ENCODE results near the gene EIF4G3. TPM values are rescaled to one million over a fixed set of nuclear protein-coding genes. Genes with fewer than 3 reads are reported as not detected.

EIF4G3 gene, protein sequence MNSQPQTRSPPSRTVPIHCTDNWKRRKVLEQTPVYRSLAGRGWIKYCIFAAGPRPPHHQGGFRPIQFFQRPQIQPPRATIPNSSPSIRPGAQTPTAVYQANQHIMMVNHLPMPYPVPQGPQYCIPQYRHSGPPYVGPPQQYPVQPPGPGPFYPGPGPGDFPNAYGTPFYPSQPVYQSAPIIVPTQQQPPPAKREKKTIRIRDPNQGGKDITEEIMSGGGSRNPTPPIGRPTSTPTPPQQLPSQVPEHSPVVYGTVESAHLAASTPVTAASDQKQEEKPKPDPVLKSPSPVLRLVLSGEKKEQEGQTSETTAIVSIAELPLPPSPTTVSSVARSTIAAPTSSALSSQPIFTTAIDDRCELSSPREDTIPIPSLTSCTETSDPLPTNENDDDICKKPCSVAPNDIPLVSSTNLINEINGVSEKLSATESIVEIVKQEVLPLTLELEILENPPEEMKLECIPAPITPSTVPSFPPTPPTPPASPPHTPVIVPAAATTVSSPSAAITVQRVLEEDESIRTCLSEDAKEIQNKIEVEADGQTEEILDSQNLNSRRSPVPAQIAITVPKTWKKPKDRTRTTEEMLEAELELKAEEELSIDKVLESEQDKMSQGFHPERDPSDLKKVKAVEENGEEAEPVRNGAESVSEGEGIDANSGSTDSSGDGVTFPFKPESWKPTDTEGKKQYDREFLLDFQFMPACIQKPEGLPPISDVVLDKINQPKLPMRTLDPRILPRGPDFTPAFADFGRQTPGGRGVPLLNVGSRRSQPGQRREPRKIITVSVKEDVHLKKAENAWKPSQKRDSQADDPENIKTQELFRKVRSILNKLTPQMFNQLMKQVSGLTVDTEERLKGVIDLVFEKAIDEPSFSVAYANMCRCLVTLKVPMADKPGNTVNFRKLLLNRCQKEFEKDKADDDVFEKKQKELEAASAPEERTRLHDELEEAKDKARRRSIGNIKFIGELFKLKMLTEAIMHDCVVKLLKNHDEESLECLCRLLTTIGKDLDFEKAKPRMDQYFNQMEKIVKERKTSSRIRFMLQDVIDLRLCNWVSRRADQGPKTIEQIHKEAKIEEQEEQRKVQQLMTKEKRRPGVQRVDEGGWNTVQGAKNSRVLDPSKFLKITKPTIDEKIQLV (N-terminal part only)
- total RNA-seq: 100 to 1,000 TPM in 1 of 4 donors, 10 to 100 TPM in 3; 56.6 to 131 (median 70.8) TPM

DNA sequence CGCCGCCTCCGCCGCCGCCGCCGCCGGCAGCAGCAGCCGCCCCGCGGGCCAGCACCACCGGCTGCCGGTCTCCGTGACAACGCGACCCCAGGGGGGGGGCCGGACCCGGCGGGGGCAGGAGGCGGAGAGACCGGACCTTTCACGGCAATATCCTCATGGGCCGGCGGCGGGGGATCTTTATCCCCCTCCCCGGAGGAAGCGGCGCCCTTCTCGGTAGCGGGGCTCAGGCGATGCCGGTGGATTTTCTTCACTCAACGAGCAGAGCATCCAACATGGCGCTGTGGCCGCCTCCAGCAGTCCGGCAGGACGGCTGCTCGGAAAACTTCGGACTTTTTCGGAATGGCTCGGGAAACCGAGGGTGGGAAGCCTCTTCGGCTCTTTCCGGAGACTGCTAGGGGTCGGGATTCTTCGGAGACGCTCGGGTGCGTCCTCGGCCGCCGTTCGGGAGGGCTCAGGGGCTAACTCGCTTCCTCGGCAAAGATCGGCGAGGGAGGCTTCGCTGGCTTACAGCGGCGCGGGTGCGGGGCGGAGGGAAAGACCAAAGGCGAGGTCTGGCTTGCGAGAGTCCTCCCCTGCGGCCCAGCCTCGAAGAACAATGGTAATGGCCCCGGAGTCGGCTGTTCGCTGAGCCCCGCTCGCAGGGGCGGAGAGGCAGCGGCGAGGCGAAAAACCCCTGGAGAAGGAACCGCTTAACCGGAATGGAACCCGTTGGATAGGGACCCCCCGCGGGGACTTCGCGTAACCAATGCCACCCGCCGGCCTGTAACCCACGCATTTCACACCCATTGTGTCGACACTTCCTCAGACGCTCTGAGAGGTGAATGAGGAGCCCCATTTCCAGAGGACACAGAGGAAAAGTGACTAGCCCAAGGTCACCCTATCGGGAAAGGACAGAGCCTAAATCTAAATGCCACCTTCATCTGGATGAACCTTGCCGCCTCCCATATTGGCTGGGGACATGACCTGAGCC, at the start of gene EIF4G3:
EIF4G3 (minus strand) TSS at position 312 of the 970 bp plus-strand sequence. CDS start 174,155 bp downstream, outside the sequence.
- peak within 1 kb of the TSS; percentile 85 to 93 (median 91) for H3K27ac ChIP-seq
- DNase-seq: peak; percentile 97 to 100 (median 99)
- peak; percentile 55 to 63 for TF ChIP-seq POLR2A (IDR thresholded peaks at IDR 0.05)
- TF ChIP-seq CTCF (IDR thresholded peaks at IDR 0.05): no peak
- peak within 1 kb of the TSS; percentile 53 to 95 (median 77) for H3K4me3 ChIP-seq
- H3K36me3 ChIP-seq: no peaks in the 10 kb centered on the region
- no peaks in the 10 kb centered on the region for H3K9me3 ChIP-seq
- peaks cover 0 to 14% (median 0%) of the 10 kb centered on the region in 4 donors for H3K4me1 ChIP-seq
- no peaks in the 10 kb centered on the region for H3K27me3 ChIP-seq

DNA sequence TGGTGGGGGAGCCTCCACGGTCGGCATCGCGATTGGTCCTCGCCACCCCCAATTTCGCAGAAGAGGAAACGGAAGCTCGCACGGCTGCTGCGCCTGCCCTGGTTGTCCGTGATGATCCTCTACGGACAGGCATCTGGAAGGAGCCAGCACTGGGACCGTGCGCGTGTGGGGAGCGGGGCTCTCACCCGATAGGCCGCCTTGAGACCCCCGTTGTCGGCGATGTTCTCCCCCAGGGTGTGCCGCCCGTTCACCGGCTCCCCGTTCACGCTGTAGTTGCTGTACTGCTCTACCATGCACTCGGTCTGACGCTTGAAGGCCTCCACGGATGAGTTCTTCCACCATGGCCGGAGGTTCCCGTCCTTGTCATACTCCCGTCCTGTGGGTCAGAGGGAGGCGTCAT, 48.4 kb upstream of the EIF4G3 start:
- TF ChIP-seq CTCF (IDR thresholded peaks at IDR 0.05) (no peak), POLR2A (IDR thresholded peaks at IDR 0.05) (no peak)
- Histone ChIP-seq H3K4me3 (no peak overlapping the region), H3K4me1 (no peaks in the 10 kb centered on the region), H3K36me3 (peaks cover 0 to 91% (median 4%) of the 10 kb centered on the region in 3 donors), H3K27me3 (no peaks in the 10 kb centered on the region), H3K9me3 (no peaks in the 10 kb centered on the region), H3K27ac (no peak overlapping the region)
- DNase-seq: no peak

- Histone ChIP-seq H3K4me1 (no peaks in the 10 kb centered on the region), H3K9me3 (no peaks in the 10 kb centered on the region), H3K27me3 (no peaks in the 10 kb centered on the region), H3K36me3 (peaks cover 0 to 75% (median 0%) of the 10 kb centered on the region in 3 donors), H3K27ac (no peak overlapping the region), H3K4me3 (no peak overlapping the region)
- TF ChIP-seq POLR2A (IDR thresholded peaks at IDR 0.05): no peak
- TF ChIP-seq CTCF (IDR thresholded peaks at IDR 0.05): no peak
- no peak for DNase-seq
These were observed 44.1 kb upstream of the EIF4G3 start for GRCh38 chr1:21220815-21221214.

DNA sequence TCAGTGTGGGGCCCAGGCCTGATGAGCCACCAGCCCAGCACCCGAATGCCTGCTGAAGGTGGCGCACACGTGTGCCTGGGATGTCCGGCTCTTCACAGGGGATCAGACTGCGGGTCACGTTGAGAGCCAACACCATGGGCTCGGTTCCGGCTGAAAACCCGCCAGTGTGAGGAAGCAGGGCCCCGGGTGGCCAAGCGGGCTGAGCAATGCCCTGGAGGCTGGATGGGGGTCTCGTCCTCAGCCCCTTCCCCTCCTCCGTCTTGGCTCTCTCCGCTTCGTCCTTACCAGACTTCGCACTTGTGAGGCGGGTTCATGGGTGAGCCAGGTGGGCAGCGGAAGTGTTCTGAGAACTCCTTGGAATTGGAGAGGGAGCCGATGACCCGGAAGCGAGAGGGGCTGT, 43.0 kb upstream of the EIF4G3 start:
- Histone ChIP-seq H3K27me3 (no peaks in the 10 kb centered on the region), H3K36me3 (peaks cover 0 to 64% (median 0%) of the 10 kb centered on the region in 3 donors), H3K4me1 (no peaks in the 10 kb centered on the region), H3K27ac (no peak overlapping the region), H3K4me3 (no peak overlapping the region), H3K9me3 (no peaks in the 10 kb centered on the region)
- TF ChIP-seq POLR2A (IDR thresholded peaks at IDR 0.05): no peak
- TF ChIP-seq CTCF (IDR thresholded peaks at IDR 0.05): no peak
- DNase-seq: no peak
